Measurements from ENCODE around the gene GPR84. TPM values are rescaled to one million over a fixed set of nuclear protein-coding genes. Genes with fewer than 3 reads are reported as not detected.

Gene GPR84
- total RNA-seq, 2 donors from 2014 or later, result not detected

DNA sequence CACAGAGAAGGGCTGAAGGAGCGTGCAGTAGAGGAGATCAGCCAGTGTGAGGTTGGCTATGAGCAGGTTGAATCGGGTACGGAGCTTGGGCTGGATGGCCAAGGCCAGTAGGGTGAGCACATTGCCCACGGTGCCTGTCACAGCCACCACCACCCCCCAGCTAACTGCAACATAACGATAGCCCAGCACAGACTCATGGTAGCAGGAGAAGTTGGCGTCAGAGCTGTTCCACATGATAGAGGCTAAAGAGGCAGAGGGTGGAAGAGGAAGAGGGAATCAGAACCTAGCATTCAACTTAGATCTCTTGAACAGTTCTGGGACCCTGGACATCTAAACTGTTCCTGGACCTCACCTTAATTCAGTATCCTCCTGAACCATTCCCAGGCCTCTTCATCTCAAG lies 668 bp downstream of the GPR84 start:
- peaks cover 21% of the 10 kb centered on the region for H3K4me1 ChIP-seq
- H3K27me3 ChIP-seq, result no peaks in the 10 kb centered on the region
- DNase-seq (peak in 1 of 4 donors; percentile 37), ATAC-seq (no peak)
- WGBS, 2 donors, result 77 to 84% methylated on average over 4 to 6 of the region's 6 CpGs
- no peak overlapping the region for H3K27ac ChIP-seq
- intact Hi-C loops (cut with DNase I), result loop anchor here (5.0 to 10.0 kb wide), 3 partner anchors 71 to 139 kb away; no protein-coding TSS in a partner anchor
- H3K9me3 ChIP-seq, result no peaks in the 10 kb centered on the region
- TF ChIP-seq, protein P1, sequence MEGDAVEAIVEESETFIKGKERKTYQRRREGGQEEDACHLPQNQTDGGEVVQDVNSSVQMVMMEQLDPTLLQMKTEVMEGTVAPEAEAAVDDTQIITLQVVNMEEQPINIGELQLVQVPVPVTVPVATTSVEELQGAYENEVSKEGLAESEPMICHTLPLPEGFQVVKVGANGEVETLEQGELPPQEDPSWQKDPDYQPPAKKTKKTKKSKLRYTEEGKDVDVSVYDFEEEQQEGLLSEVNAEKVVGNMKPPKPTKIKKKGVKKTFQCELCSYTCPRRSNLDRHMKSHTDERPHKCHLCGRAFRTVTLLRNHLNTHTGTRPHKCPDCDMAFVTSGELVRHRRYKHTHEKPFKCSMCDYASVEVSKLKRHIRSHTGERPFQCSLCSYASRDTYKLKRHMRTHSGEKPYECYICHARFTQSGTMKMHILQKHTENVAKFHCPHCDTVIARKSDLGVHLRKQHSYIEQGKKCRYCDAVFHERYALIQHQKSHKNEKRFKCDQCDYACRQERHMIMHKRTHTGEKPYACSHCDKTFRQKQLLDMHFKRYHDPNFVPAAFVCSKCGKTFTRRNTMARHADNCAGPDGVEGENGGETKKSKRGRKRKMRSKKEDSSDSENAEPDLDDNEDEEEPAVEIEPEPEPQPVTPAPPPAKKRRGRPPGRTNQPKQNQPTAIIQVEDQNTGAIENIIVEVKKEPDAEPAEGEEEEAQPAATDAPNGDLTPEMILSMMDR (IDR thresholded peaks at IDR 0.05), result no peak
- TF ChIP-seq POLR2A (IDR thresholded peaks at IDR 0.05), result no peak
- H3K36me3 ChIP-seq (replicated peaks in 1 of 2; ENCODE audit: insufficient read depth in 1 of 2, low read depth in 2 of 2), result no peaks in the 10 kb centered on the region
- no peak overlapping the region for H3K4me3 ChIP-seq

DNA sequence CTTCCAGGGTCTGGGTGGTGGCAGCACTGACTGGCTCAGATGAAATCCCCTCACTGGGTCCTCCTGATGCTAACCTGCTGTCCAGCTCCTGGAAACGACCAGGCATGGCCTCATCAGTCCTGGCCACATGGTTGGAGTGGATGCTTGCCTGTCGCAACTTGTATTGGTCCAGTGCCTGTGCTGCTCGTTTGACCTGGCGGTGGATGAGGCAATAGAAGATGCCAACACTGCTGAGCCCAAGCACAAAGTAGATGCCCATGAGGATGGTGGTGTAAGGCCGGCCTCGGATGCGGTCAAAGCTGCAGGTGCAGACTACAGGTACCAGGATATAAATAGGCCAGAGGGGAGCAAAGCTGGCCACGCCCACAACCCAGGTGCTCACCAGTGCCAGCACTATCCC lies 1.2 kb downstream of the GPR84 start:
- Histone ChIP-seq H3K4me1 (peaks cover 21% of the 10 kb centered on the region), H3K27me3 (no peaks in the 10 kb centered on the region), H3K4me3 (no peak overlapping the region), H3K27ac (no peak overlapping the region), H3K9me3 (no peaks in the 10 kb centered on the region), H3K36me3 (replicated peaks in 1 of 2; ENCODE audit: insufficient read depth in 1 of 2, low read depth in 2 of 2) (no peaks in the 10 kb centered on the region)
- ATAC-seq (no peak), DNase-seq (no peak)
- 20 to 63% methylated on average over 1 to 8 of the region's 8 CpGs for WGBS, 2 donors
- intact Hi-C loops (cut with DNase I), result loop anchor here (5.0 to 10.0 kb wide), 3 partner anchors 71 to 138 kb away; no protein-coding TSS in a partner anchor
- TF ChIP-seq, protein P1 (IDR thresholded peaks at IDR 0.05), result no peak
- TF ChIP-seq POLR2A (IDR thresholded peaks at IDR 0.05), result no peak

DNA sequence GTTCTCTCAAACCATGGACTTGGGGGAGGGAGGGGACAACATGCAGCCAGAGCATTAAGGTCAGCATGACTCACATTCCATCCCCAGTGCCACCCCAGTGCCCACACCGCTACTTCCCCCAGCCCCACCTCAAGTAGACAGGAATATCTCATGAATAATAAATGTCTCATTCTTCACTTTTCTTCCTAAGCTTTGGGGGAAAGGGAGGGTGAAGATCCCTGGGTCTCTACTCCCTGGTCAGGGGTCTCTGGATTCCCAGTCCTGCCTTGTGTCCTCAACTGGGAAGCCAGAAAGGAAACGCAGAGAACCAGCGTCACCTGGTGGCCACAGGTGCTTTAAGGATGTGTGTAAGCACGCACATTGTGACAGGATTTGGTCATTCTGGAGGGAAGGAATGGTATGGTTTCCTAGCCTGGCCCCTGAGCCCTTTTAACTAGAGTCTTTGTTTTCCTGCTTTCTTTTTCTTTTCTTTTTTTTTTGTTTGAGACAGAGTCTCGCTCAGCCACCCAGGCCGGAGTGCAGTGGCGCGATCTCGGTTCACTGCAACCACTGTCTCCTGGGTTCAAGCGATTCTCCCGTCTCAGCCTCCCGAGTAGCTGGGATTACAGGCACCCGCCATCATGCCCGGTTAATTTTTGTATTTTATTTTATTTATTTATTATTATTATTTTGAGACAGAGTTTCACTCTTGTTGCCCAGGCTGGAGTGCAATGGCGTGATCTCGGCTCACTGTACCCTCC lies 3.4 kb downstream of the GPR84 start:
- Histone ChIP-seq H3K27me3 (no peaks in the 10 kb centered on the region), H3K9me3 (no peaks in the 10 kb centered on the region), H3K36me3 (replicated peaks in 1 of 2; ENCODE audit: insufficient read depth in 1 of 2, low read depth in 2 of 2) (no peaks in the 10 kb centered on the region), H3K27ac (peak overlapping the region in 3 of 4 donors; percentile 76 to 84 (median 81)), H3K4me1 (peaks cover 43% of the 10 kb centered on the region), H3K4me3 (no peak overlapping the region)
- intact Hi-C loops (cut with DNase I), result loop anchor here (5.0 to 10.0 kb wide), 3 partner anchors 69 to 136 kb away; no protein-coding TSS in a partner anchor
- 53 to 58% methylated on average over 16 of the region's 16 CpGs for WGBS, 2 donors
- ATAC-seq (peak; percentile 45), DNase-seq (peak; percentile 84 to 93 (median 88))
- TF ChIP-seq, protein P1 (IDR thresholded peaks at IDR 0.05), result peak; percentile 59 to 96 (median 91)
- no peak for TF ChIP-seq POLR2A (IDR thresholded peaks at IDR 0.05)

DNA sequence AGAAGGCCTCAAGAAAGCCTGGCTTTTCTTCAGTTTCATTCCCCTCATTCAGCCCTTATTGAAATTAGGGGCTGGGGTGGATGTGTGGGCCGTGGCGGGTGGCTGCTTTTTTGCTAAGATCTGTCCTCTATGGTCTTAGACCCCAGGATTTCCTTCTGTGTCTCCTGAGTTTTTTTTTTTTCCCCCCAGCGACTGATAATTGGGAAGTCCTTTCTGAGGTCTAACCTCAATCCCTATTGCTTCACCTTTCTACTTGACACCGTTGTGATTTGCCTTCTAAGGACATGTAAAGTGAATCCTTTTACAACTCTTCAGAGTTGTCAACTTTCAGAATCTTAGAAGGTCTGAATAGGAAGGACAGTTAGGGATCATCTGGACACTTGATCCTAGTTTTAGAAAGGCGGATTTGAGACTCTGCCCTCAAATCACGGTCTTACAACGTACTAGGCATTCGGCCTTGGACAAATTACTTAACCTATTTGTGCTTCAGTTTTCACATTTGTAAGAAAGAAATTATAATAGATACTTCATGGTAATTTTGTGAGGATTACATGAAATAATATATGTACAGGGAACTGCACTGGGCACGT lies 4.4 kb downstream of the GPR84 start:
- 31 to 34% methylated on average over 9 of the region's 9 CpGs for WGBS, 2 donors
- ATAC-seq (no peak), DNase-seq (no peak)
- intact Hi-C loops (cut with DNase I), result loop anchor here (5.0 to 10.0 kb wide), 3 partner anchors 68 to 135 kb away; no protein-coding TSS in a partner anchor
- Histone ChIP-seq H3K4me3 (no peak overlapping the region), H3K36me3 (replicated peaks in 1 of 2; ENCODE audit: insufficient read depth in 1 of 2, low read depth in 2 of 2) (no peaks in the 10 kb centered on the region), H3K4me1 (peaks cover 53% of the 10 kb centered on the region), H3K27me3 (no peaks in the 10 kb centered on the region), H3K9me3 (no peaks in the 10 kb centered on the region), H3K27ac (peak overlapping the region; percentile 76 to 84 (median 80))
- peak in 1 of 3 donors; percentile 6 for TF ChIP-seq POLR2A (IDR thresholded peaks at IDR 0.05)
- TF ChIP-seq, protein P1 (IDR thresholded peaks at IDR 0.05), result no peak
